ENCODE results near the gene TEX54. TPM values are rescaled to one million over a fixed set of nuclear protein-coding genes. Genes with fewer than 3 reads are reported as not detected.
"Not testable (repeated sequence)": the region's sequence is repeated elsewhere in the genome, so short reads cannot be mapped to it uniquely, and the experiment has no call there.

Gene TEX54
- polyA plus RNA-seq (ENCODE audit: insufficient read length in 4 of 4): under 1 TPM in 1 of 4 donors, not detected in 3; 0.33 TPM

GRCh38 chr11:62832336-62833234, at the start of gene TEX54:
TEX54 (minus strand) TSS chr11:62832841.
- no peak for DNase-seq (ENCODE audit: low read depth in 4 of 4, low spot score in 2 of 4)

GRCh38 chr11:62882431-62882749, 49.7 kb upstream of the TEX54 start:
- DNase-seq (ENCODE audit: low read depth in 4 of 4, low spot score in 2 of 4): no peak

GRCh38 chr11:62881579-62882430, 49.2 kb upstream of the TEX54 start:
- DNase-seq (ENCODE audit: low read depth in 4 of 4, low spot score in 2 of 4): peak; percentile 82 to 92 (median 88)

GRCh38 chr11:62880803-62881578, 48.4 kb upstream of the TEX54 start, which contains the start of gene SLC3A2:
SLC3A2 (plus strand) TSS chr11:62880896; CDS start chr11:62881024, 128 bp downstream.
- DNase-seq (ENCODE audit: low read depth in 4 of 4, low spot score in 2 of 4): peak; percentile 72 to 84 (median 81)

- peak in 2 of 4 donors; percentile 79 to 84 for DNase-seq (ENCODE audit: low read depth in 4 of 4, low spot score in 2 of 4)
Measured at GRCh38 chr11:62880231-62880802, 47.7 kb upstream of the TEX54 start.

GRCh38 chr11:62879235-62879978, 46.8 kb upstream of the TEX54 start:
- no peak for DNase-seq (ENCODE audit: low read depth in 4 of 4, low spot score in 2 of 4)

GRCh38 chr11:62876712-62877111, 44.1 kb upstream of the TEX54 start:
- no peak for DNase-seq (ENCODE audit: low read depth in 4 of 4, low spot score in 2 of 4)

GRCh38 chr11:62875698-62876478, 43.2 kb upstream of the TEX54 start:
- DNase-seq (ENCODE audit: low read depth in 4 of 4, low spot score in 2 of 4): no peak

GRCh38 chr11:62874851-62875250, 42.2 kb upstream of the TEX54 start:
- DNase-seq (ENCODE audit: low read depth in 4 of 4, low spot score in 2 of 4): no peak

- DNase-seq (ENCODE audit: low read depth in 4 of 4, low spot score in 2 of 4): no peak
Measured at GRCh38 chr11:62865635-62866034, 33.0 kb upstream of the TEX54 start.

GRCh38 chr11:62863687-62864335, 31.2 kb upstream of the TEX54 start:
- DNase-seq (ENCODE audit: low read depth in 4 of 4, low spot score in 2 of 4): no peak

GRCh38 chr11:62861564-62862192, 29.0 kb upstream of the TEX54 start:
- not testable (repeated sequence) for DNase-seq (ENCODE audit: low read depth in 4 of 4, low spot score in 2 of 4)

- DNase-seq (ENCODE audit: low read depth in 4 of 4, low spot score in 2 of 4): no peak
Measured at GRCh38 chr11:62860835-62861563, 28.4 kb upstream of the TEX54 start.

GRCh38 chr11:62859281-62859703, 26.7 kb upstream of the TEX54 start:
- not testable (repeated sequence) for DNase-seq (ENCODE audit: low read depth in 4 of 4, low spot score in 2 of 4)

- no peak for DNase-seq (ENCODE audit: low read depth in 4 of 4, low spot score in 2 of 4)
Measured at GRCh38 chr11:62858201-62858600, 25.6 kb upstream of the TEX54 start.

GRCh38 chr11:62857541-62857982, 24.9 kb upstream of the TEX54 start:
- DNase-seq (ENCODE audit: low read depth in 4 of 4, low spot score in 2 of 4): no peak

- DNase-seq (ENCODE audit: low read depth in 4 of 4, low spot score in 2 of 4): peak in 1 of 4 donors; percentile 37
Measured at GRCh38 chr11:62856333-62856895, 23.8 kb upstream of the TEX54 start.

Measured in left renal cortex interstitium (tissue), 4 donors.